Neural progenitor cell (in vitro differentiated cells): ENCODE data around the gene PTGDS.

ENCODE experiments used
- EZH2phosphoT487 ChIP-seq: fragments of 200-600 bp; sonication (generic); IDR thresholded peaks from 2 replicates; pipeline ENCODE4 v1.6.1; 2017; ENCODE audit warnings: antibody characterized with exemption
- TF ChIP-seq, protein P1 (sequence below): fragments of 200-600 bp; sonication (generic); IDR thresholded peaks from 2 replicates; pipeline ENCODE4 v1.5.1; 2017; ENCODE audit warnings: antibody characterized with exemption, mild to moderate bottlenecking

DNA sequence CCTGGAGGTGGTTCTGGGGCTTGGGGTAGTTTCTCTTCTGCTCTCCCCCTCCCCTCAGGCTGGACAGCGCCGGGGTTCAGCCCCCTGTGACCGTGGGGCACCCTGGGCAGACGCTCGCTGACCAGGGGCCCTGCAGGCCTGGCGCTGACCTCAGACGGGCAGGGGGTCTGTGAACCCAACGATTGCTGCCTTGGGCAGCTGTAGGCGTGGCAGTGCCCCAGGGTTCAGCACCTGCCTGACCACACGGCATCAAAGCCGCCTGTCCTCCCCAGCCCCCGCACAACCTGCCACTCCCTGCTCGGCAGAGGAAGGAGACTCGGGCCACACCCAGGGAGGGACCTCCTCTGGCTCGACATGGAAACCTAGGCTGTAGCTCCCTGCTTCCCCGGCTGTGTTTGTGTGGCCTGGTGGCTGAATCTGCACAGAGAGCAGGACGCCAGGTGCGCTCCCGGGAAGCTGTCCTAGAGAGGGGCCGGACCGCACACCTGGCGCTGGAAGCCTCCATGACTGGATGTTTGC, 13.1 kb upstream of the PTGDS start:
- TF ChIP-seq, protein P1, sequence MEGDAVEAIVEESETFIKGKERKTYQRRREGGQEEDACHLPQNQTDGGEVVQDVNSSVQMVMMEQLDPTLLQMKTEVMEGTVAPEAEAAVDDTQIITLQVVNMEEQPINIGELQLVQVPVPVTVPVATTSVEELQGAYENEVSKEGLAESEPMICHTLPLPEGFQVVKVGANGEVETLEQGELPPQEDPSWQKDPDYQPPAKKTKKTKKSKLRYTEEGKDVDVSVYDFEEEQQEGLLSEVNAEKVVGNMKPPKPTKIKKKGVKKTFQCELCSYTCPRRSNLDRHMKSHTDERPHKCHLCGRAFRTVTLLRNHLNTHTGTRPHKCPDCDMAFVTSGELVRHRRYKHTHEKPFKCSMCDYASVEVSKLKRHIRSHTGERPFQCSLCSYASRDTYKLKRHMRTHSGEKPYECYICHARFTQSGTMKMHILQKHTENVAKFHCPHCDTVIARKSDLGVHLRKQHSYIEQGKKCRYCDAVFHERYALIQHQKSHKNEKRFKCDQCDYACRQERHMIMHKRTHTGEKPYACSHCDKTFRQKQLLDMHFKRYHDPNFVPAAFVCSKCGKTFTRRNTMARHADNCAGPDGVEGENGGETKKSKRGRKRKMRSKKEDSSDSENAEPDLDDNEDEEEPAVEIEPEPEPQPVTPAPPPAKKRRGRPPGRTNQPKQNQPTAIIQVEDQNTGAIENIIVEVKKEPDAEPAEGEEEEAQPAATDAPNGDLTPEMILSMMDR = no peak
- no peak for TF ChIP-seq EZH2phosphoT487
